HEK293 (cell line): ENCODE measurements around the gene PICALM.
A peak's percentile ranks its signal among the peaks of the same experiment; 100 is the strongest.

Experiments
- CTCF ChIA-PET: fragments of 350-600 bp; formaldehyde crosslinking; extraction: SDS; loops from one replicate; lab custom pipeline; 2021; ENCODE audit warnings: antibody characterized with exemption; lab: Yijun Ruan, JAX
- POLR2A ChIA-PET: fragments of 300-600 bp; formaldehyde crosslinking; extraction: SDS; loops from one replicate; lab custom pipeline; 2020; ENCODE audit warnings: antibody characterized with exemption, inconsistent platforms; lab: Yijun Ruan, JAX
- H3K27ac ChIP-seq: fragments of 200-500 bp; sonication (Bioruptor generic); 2 replicates; pipeline ENCODE4 v1.5.1; 2014; ENCODE audit warnings: low read depth, low read length, control low read depth, inconsistent platforms; ENCODE audit errors: extremely low read depth
- H3K36me3 ChIP-seq, 2 experiments: fragments of 200-500 bp in 1 of 2; sonication (Bioruptor generic) in 1 of 2; 1 replicate in 1 of 2; 2 replicates in 1 of 2; pipeline ENCODE4 v1.5.1; 2014 to 2017; ENCODE audit warnings: inconsistent platforms in 2 of 2, low read length in 2 of 2; ENCODE audit not compliant: control insufficient read depth in 2 of 2, insufficient read depth in 1 of 2
- H3K4me1 ChIP-seq: fragments of 200-500 bp; sonication (Bioruptor generic); 2 replicates; pipeline ENCODE4 v1.5.1; 2014; ENCODE audit warnings: mild to moderate bottlenecking, low read length, inconsistent platforms; ENCODE audit not compliant: control insufficient read depth, insufficient read depth
- H3K4me3 ChIP-seq: 2 replicates; pipeline ENCODE4 v1.5.1; 2011; ENCODE audit warnings: low read depth, mild to moderate bottlenecking, control low read depth, low read length, moderate library complexity
- H3K9me3 ChIP-seq: fragments of 200-500 bp; sonication (Bioruptor generic); 2 replicates; pipeline ENCODE4 v1.5.1; 2014; ENCODE audit warnings: low read depth, low read length, inconsistent platforms; ENCODE audit not compliant: control insufficient read depth, insufficient read depth
- MZF1 ChIP-seq: fragments of 450-650 bp; formaldehyde crosslinking; IDR thresholded peaks from 2 replicates; pipeline ENCODE4 v1.5.1; 2017; ENCODE audit warnings: missing biosample characterization, missing genetic modification characterization, borderline replicate concordance
- PRDM1 ChIP-seq: fragments of 450-650 bp; formaldehyde crosslinking; IDR thresholded peaks from 2 replicates; pipeline ENCODE4; 2016; ENCODE audit warnings: missing biosample characterization, missing genetic modification characterization
- SALL2 ChIP-seq: fragments of 450-650 bp; formaldehyde crosslinking; IDR thresholded peaks from 2 replicates; pipeline ENCODE4 v1.5.0; 2017; ENCODE audit warnings: missing biosample characterization, mild to moderate bottlenecking, missing genetic modification characterization, borderline replicate concordance
- ZNF211 ChIP-seq: fragments of 450-650 bp; formaldehyde crosslinking; IDR thresholded peaks from 2 replicates; pipeline ENCODE4 v1.5.1; 2016; ENCODE audit warnings: low read depth, missing biosample characterization, missing genetic modification characterization
- ZNF341 ChIP-seq: fragments of 450-650 bp; formaldehyde crosslinking; IDR thresholded peaks from 2 replicates; pipeline ENCODE4; 2016; ENCODE audit warnings: low read depth, missing biosample characterization, missing genetic modification characterization
- ZNF521 ChIP-seq: fragments of 450-650 bp; formaldehyde crosslinking; IDR thresholded peaks from 2 replicates; pipeline ENCODE4 v1.5.1; 2017; ENCODE audit warnings: missing biosample characterization, mild to moderate bottlenecking, missing genetic modification characterization
- ZNF610 ChIP-seq: fragments of 450-650 bp; formaldehyde crosslinking; IDR thresholded peaks from 2 replicates; pipeline ENCODE4 v1.5.1; 2016; ENCODE audit warnings: missing biosample characterization, missing genetic modification characterization, borderline replicate concordance
- ZNF677 ChIP-seq: fragments of 450-650 bp; IDR thresholded peaks from 2 replicates; pipeline ENCODE4 v1.5.0; 2018; ENCODE audit warnings: missing biosample characterization, mild to moderate bottlenecking, missing genetic modification characterization, moderate library complexity
- ZNF701 ChIP-seq: fragments of 450-650 bp; formaldehyde crosslinking; IDR thresholded peaks from 2 replicates; pipeline ENCODE4 v1.5.1; 2016; ENCODE audit warnings: missing biosample characterization, missing genetic modification characterization
- ZNF843 ChIP-seq: fragments of 450-650 bp; formaldehyde crosslinking; IDR thresholded peaks from 2 replicates; pipeline ENCODE4 v1.5.1; 2016; ENCODE audit warnings: missing biosample characterization, missing genetic modification characterization
- TF ChIP-seq, protein P1 (sequence below): fragments of 450-650 bp; formaldehyde crosslinking; conservative IDR thresholded peaks from 2 replicates; pipeline ENCODE4 v1.5.1; 2016; ENCODE audit warnings: low read depth, missing biosample characterization, missing genetic modification characterization
- TF ChIP-seq, protein P2 (sequence below): fragments of 450-650 bp; formaldehyde crosslinking; IDR thresholded peaks from 2 replicates; pipeline ENCODE4 v1.5.1; 2016; ENCODE audit warnings: missing biosample characterization, missing genetic modification characterization, borderline replicate concordance
- TF ChIP-seq, protein P3 (sequence below): fragments of 450-650 bp; formaldehyde crosslinking; IDR thresholded peaks from 2 replicates; pipeline ENCODE4 v1.5.1; 2016; ENCODE audit warnings: missing biosample characterization, missing genetic modification characterization
- TF ChIP-seq, protein P4 (sequence below): fragments of 450-650 bp; formaldehyde crosslinking; IDR thresholded peaks from 2 replicates; pipeline ENCODE4 v1.5.1; 2017; ENCODE audit warnings: missing biosample characterization, missing genetic modification characterization
- TF ChIP-seq, protein P5 (sequence below): fragments of 450-650 bp; formaldehyde crosslinking; IDR thresholded peaks from 2 replicates; pipeline ENCODE4 v1.5.1; 2016; ENCODE audit warnings: missing biosample characterization, missing genetic modification characterization

PICALM gene

DNA sequence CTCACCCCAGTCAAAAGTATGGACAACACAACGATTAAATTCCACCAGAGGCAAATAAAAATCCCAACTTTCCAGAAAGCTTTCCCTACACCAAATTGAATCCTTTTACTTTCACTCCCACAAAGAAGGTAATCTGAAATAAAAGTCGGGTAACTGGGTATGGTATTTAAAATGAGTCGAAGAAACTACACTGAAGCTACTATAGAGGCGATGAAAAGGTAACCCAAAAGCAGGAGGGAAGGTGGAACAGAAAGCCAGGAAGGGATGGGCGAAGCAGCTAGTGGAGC, 1.1 kb downstream of the PICALM start:
- Histone ChIP-seq H3K9me3 (no peaks in the 10 kb centered on the region), H3K4me1 (peaks cover 3% of the 10 kb centered on the region; the same call in 1 of the 2 replicates), H3K27ac (peak overlapping the region; percentile 44; the same call in 1 of the 2 replicates), H3K36me3 (no peaks in the 10 kb centered on the region)
- CTCF ChIA-PET, result interaction anchor here (0.5 to 1.9 kb wide), 9 partner anchors 22 to 225 kb away, joined by 3 to 14 read pairs (median 3); partner anchors contain the start of gene CCDC83
- POLR2A ChIA-PET, result interaction anchor here (0.6 to 1.2 kb wide), 2 partner anchors 18 to 126 kb away, joined by 4 read pairs; no protein-coding TSS in a partner anchor
- TF ChIP-seq PRDM1 (tag by site-specific recombination), result peak; percentile 87
- TF ChIP-seq, protein P1, sequence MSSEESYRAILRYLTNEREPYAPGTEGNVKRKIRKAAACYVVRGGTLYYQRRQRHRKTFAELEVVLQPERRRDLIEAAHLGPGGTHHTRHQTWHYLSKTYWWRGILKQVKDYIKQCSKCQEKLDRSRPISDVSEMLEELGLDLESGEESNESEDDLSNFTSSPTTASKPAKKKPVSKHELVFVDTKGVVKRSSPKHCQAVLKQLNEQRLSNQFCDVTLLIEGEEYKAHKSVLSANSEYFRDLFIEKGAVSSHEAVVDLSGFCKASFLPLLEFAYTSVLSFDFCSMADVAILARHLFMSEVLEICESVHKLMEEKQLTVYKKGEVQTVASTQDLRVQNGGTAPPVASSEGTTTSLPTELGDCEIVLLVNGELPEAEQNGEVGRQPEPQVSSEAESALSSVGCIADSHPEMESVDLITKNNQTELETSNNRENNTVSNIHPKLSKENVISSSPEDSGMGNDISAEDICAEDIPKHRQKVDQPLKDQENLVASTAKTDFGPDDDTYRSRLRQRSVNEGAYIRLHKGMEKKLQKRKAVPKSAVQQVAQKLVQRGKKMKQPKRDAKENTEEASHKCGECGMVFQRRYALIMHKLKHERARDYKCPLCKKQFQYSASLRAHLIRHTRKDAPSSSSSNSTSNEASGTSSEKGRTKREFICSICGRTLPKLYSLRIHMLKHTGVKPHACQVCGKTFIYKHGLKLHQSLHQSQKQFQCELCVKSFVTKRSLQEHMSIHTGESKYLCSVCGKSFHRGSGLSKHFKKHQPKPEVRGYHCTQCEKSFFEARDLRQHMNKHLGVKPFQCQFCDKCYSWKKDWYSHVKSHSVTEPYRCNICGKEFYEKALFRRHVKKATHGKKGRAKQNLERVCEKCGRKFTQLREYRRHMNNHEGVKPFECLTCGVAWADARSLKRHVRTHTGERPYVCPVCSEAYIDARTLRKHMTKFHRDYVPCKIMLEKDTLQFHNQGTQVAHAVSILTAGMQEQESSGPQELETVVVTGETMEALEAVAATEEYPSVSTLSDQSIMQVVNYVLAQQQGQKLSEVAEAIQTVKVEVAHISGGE (tag by site-specific recombination), result peak; percentile 71; the same call in 1 of the 2 replicates
- TF ChIP-seq MZF1 (tag by site-specific recombination), result 0 out of 2 replicates have a peak, but pooled peaks have one; percentile 48
- TF ChIP-seq, protein P2, sequence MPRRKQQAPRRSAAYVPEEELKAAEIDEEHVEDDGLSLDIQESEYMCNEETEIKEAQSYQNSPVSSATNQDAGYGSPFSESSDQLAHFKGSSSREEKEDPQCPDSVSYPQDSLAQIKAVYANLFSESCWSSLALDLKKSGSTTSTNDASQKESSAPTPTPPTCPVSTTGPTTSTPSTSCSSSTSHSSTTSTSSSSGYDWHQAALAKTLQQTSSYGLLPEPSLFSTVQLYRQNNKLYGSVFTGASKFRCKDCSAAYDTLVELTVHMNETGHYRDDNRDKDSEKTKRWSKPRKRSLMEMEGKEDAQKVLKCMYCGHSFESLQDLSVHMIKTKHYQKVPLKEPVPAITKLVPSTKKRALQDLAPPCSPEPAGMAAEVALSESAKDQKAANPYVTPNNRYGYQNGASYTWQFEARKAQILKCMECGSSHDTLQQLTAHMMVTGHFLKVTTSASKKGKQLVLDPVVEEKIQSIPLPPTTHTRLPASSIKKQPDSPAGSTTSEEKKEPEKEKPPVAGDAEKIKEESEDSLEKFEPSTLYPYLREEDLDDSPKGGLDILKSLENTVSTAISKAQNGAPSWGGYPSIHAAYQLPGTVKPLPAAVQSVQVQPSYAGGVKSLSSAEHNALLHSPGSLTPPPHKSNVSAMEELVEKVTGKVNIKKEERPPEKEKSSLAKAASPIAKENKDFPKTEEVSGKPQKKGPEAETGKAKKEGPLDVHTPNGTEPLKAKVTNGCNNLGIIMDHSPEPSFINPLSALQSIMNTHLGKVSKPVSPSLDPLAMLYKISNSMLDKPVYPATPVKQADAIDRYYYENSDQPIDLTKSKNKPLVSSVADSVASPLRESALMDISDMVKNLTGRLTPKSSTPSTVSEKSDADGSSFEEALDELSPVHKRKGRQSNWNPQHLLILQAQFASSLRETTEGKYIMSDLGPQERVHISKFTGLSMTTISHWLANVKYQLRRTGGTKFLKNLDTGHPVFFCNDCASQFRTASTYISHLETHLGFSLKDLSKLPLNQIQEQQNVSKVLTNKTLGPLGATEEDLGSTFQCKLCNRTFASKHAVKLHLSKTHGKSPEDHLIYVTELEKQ (tag by site-specific recombination), result no peak
- no peak for TF ChIP-seq ZNF610 (tag by site-specific recombination)
- TF ChIP-seq, protein P3, sequence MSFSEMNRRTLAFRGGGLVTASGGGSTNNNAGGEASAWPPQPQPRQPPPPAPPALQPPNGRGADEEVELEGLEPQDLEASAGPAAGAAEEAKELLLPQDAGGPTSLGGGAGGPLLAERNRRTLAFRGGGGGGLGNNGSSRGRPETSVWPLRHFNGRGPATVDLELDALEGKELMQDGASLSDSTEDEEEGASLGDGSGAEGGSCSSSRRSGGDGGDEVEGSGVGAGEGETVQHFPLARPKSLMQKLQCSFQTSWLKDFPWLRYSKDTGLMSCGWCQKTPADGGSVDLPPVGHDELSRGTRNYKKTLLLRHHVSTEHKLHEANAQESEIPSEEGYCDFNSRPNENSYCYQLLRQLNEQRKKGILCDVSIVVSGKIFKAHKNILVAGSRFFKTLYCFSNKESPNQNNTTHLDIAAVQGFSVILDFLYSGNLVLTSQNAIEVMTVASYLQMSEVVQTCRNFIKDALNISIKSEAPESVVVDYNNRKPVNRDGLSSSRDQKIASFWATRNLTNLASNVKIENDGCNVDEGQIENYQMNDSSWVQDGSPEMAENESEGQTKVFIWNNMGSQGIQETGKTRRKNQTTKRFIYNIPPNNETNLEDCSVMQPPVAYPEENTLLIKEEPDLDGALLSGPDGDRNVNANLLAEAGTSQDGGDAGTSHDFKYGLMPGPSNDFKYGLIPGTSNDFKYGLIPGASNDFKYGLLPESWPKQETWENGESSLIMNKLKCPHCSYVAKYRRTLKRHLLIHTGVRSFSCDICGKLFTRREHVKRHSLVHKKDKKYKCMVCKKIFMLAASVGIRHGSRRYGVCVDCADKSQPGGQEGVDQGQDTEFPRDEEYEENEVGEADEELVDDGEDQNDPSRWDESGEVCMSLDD (tag by site-specific recombination), result no peak
- TF ChIP-seq SALL2 (tag by site-specific recombination), result no peak
- TF ChIP-seq ZNF521 (tag by site-specific recombination), result no peak
- TF ChIP-seq ZNF677 (tag by site-specific recombination), result no peak
- no peak for TF ChIP-seq ZNF211 (tag by site-specific recombination)
- TF ChIP-seq, all 188 proteins: peak for 3
- peak overlapping the region; percentile 69 for H3K4me3 ChIP-seq

DNA sequence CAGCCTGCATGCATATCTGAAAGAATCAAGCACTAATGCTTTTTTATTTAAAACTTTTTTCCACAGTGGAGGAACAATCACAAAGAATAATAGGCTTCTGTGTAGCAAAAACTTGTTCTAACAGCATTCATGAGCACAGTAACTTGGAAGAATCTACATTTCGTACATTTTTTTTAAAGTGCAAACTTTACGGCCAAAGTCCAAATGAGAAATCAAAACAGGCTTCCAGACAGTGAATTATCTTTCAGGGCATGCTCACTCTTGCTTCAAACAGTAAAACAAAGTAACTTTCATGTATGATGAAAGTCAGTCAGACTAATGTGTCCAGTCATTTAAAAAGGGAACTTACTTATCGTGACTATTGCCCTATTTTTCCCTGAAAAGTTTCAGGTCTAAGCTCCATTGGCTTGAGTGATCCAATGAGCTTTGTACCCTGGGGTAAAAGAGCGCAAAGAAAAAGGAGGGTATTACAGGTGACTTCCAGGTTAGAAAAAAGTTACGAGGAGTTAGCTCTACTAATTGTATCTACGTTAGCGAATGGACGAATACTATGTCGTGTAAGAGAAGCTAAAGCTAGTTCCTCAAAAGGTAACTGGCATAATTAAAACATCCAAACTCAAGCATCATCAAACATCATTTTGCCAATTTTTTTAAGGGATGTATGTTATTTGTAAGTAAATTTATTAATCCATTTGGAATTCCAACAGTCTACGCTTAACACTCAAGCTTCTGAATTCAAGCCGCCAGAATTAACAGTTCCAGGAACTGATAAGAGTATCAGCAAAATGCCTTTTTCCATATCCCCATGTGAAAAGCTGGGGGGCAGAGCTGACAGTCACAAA, 1.7 kb downstream of the PICALM start:
- Histone ChIP-seq H3K4me3 (peak overlapping the region; percentile 69), H3K36me3 (no peaks in the 10 kb centered on the region), H3K27ac (no peak overlapping the region; the same call in 1 of the 2 replicates), H3K9me3 (no peaks in the 10 kb centered on the region), H3K4me1 (peaks cover 3% of the 10 kb centered on the region; the same call in 1 of the 2 replicates)
- ChIA-PET CTCF (interaction anchor here (0.5 to 1.9 kb wide), 10 partner anchors 22 to 225 kb away, joined by 3 to 14 read pairs (median 3); partner anchors contain the start of gene CCDC83), POLR2A (interaction anchor here (0.6 to 1.2 kb wide), 3 partner anchors 18 to 127 kb away, joined by 3 to 4 read pairs (median 4); no protein-coding TSS in a partner anchor)
- no peak for TF ChIP-seq ZNF843
- TF ChIP-seq, protein P4, sequence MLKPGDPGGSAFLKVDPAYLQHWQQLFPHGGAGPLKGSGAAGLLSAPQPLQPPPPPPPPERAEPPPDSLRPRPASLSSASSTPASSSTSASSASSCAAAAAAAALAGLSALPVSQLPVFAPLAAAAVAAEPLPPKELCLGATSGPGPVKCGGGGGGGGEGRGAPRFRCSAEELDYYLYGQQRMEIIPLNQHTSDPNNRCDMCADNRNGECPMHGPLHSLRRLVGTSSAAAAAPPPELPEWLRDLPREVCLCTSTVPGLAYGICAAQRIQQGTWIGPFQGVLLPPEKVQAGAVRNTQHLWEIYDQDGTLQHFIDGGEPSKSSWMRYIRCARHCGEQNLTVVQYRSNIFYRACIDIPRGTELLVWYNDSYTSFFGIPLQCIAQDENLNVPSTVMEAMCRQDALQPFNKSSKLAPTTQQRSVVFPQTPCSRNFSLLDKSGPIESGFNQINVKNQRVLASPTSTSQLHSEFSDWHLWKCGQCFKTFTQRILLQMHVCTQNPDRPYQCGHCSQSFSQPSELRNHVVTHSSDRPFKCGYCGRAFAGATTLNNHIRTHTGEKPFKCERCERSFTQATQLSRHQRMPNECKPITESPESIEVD, result peak; percentile 79
- TF ChIP-seq ZNF701 (tag by site-specific recombination), result no peak
- TF ChIP-seq, protein P5, sequence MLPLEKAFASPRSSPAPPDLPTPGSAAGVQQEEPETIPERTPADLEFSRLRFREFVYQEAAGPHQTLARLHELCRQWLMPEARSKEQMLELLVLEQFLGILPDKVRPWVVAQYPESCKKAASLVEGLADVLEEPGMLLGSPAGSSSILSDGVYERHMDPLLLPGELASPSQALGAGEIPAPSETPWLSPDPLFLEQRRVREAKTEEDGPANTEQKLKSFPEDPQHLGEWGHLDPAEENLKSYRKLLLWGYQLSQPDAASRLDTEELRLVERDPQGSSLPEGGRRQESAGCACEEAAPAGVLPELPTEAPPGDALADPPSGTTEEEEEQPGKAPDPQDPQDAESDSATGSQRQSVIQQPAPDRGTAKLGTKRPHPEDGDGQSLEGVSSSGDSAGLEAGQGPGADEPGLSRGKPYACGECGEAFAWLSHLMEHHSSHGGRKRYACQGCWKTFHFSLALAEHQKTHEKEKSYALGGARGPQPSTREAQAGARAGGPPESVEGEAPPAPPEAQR (tag by site-specific recombination), result no peak
- TF ChIP-seq, protein P3 (tag by site-specific recombination), result no peak
- TF ChIP-seq ZNF341, result no peak
- TF ChIP-seq PRDM1 (tag by site-specific recombination), result peak; percentile 88
